Neuronal stem cell (in vitro differentiated cells): ENCODE results near the gene MBP.
A peak's percentile ranks its signal among the peaks of the same experiment; 100 is the strongest.

Experiments used
- DNase-seq: peaks from one replicate; pipeline ENCODE4 v3.0.0-alpha.2; 2013; ENCODE audit warnings: low spot score
- H2AFZ ChIP-seq: one replicate; pipeline ENCODE4 v1.6.1; 2013; ENCODE audit warnings: mild to moderate bottlenecking, low read length, inconsistent platforms
- H2AK5ac ChIP-seq: 2 replicates; pipeline ENCODE4 v1.6.1; 2013; ENCODE audit warnings: low read depth, mild to moderate bottlenecking, inconsistent platforms, low read length, moderate library complexity, mixed read lengths
- H2BK120ac ChIP-seq: 2 replicates; pipeline ENCODE4 v1.6.1; 2013; ENCODE audit warnings: low read depth, mild to moderate bottlenecking, inconsistent platforms, low read length, moderate library complexity, mixed read lengths
- H2BK12ac ChIP-seq: one replicate; pipeline ENCODE4 v1.6.1; 2013; ENCODE audit warnings: low read length, inconsistent platforms
- H2BK15ac ChIP-seq: 2 replicates; pipeline ENCODE4 v1.6.1; 2013; ENCODE audit warnings: mild to moderate bottlenecking, low read length, inconsistent platforms, mixed read lengths
- H2BK5ac ChIP-seq: one replicate; pipeline ENCODE4 v1.6.1; 2013; ENCODE audit warnings: inconsistent platforms, mild to moderate bottlenecking, low read length, moderate library complexity
- H3K14ac ChIP-seq: one replicate; pipeline ENCODE4 v1.6.1; 2013; ENCODE audit warnings: low read length, inconsistent platforms
- H3K18ac ChIP-seq: 2 replicates; pipeline ENCODE4 v1.6.1; 2013; ENCODE audit warnings: low read length, inconsistent platforms
- H3K23ac ChIP-seq: 2 replicates; pipeline ENCODE4 v1.6.1; 2013; ENCODE audit warnings: low read depth, mild to moderate bottlenecking, mixed read lengths, low read length, inconsistent platforms; ENCODE audit not compliant: poor library complexity
- H3K27ac ChIP-seq: replicated peaks from 3 replicates; pipeline ENCODE4 v1.5.1; 2013; ENCODE audit warnings: low read length, inconsistent platforms
- H3K27me3 ChIP-seq, 3 experiments: 2 replicates each; pipeline ENCODE4 v1.6.1; 2013; ENCODE audit warnings: low read length in 3 of 3, mild to moderate bottlenecking in 2 of 3, inconsistent platforms in 1 of 3, low read depth in 1 of 3, mixed read lengths in 1 of 3, moderate library complexity in 1 of 3; ENCODE audit not compliant: control insufficient read depth in 3 of 3, insufficient read depth in 3 of 3
- H3K36me3 ChIP-seq, 2 donors: replicated peaks in 1 of 2; 2 replicates each; pipeline ENCODE4 v1.6.1; 2013; ENCODE audit warnings: low read length in 2 of 2; ENCODE audit not compliant: control insufficient read depth in 2 of 2, insufficient read depth in 2 of 2
- H3K4ac ChIP-seq: 2 replicates; pipeline ENCODE4 v1.6.1; 2013; ENCODE audit warnings: inconsistent platforms, mild to moderate bottlenecking, low read length, moderate library complexity
- H3K4me1 ChIP-seq, 2 donors: 1 replicate in 1 of 2; 2 replicates in 1 of 2; pipeline ENCODE4 v1.6.1; 2013; ENCODE audit warnings: low read length in 2 of 2, low read depth in 1 of 2; ENCODE audit not compliant: control insufficient read depth in 2 of 2, insufficient read depth in 1 of 2
- H3K4me2 ChIP-seq: one replicate; pipeline ENCODE4 v1.6.1; 2013; ENCODE audit warnings: mild to moderate bottlenecking, low read length, inconsistent platforms; ENCODE audit not compliant: insufficient read depth, poor library complexity, severe bottlenecking
- H3K4me3 ChIP-seq, 2 donors: 2 replicates each; pipeline ENCODE4 v1.5.1; 2013; ENCODE audit warnings: low read length in 2 of 2, mild to moderate bottlenecking in 2 of 2, inconsistent platforms in 1 of 2, moderate library complexity in 1 of 2
- H3K79me1 ChIP-seq: one replicate; pipeline ENCODE4 v1.6.1; 2013; ENCODE audit warnings: low read depth, mild to moderate bottlenecking, inconsistent platforms, low read length, moderate library complexity
- H3K9ac ChIP-seq: one replicate; pipeline ENCODE4 v1.6.1; 2013; ENCODE audit warnings: mild to moderate bottlenecking, low read depth, low read length, inconsistent platforms; ENCODE audit not compliant: poor library complexity
- H3K9me3 ChIP-seq, 2 donors: replicated peaks in 1 of 2; 2 replicates each; pipeline versions ENCODE3 to v1.6.1; 2013; ENCODE audit warnings: low read length in 2 of 2, mild to moderate bottlenecking in 2 of 2, inconsistent platforms in 1 of 2, low read depth in 1 of 2, mixed read lengths in 1 of 2, moderate library complexity in 1 of 2; ENCODE audit not compliant: control insufficient read depth in 2 of 2, insufficient read depth in 1 of 2
- H4K8ac ChIP-seq: one replicate; pipeline ENCODE4 v1.6.1; 2013; ENCODE audit warnings: low read depth, mild to moderate bottlenecking, inconsistent platforms, low read length, moderate library complexity
- H4K91ac ChIP-seq: one replicate; pipeline ENCODE4 v1.6.1; 2013; ENCODE audit warnings: low read length, low read depth, mild to moderate bottlenecking, inconsistent platforms; ENCODE audit not compliant: poor library complexity
- WGBS, 2 donors: extraction: QIAGEN DNeasy Blood & Tissue Kit; methylation state at CpG; one replicate each; pipeline ENCODE4 v1.1.7; 2013; ENCODE audit warnings: missing lambda C conversion rate in 2 of 2, mixed read lengths in 1 of 2; ENCODE audit not compliant: insufficient read length in 2 of 2, insufficient replicate concordance in 1 of 2; ENCODE audit errors: extremely low coverage in 2 of 2; 5-methylcytosine and 5-hydroxymethylcytosine counted together

The MBP gene

DNA sequence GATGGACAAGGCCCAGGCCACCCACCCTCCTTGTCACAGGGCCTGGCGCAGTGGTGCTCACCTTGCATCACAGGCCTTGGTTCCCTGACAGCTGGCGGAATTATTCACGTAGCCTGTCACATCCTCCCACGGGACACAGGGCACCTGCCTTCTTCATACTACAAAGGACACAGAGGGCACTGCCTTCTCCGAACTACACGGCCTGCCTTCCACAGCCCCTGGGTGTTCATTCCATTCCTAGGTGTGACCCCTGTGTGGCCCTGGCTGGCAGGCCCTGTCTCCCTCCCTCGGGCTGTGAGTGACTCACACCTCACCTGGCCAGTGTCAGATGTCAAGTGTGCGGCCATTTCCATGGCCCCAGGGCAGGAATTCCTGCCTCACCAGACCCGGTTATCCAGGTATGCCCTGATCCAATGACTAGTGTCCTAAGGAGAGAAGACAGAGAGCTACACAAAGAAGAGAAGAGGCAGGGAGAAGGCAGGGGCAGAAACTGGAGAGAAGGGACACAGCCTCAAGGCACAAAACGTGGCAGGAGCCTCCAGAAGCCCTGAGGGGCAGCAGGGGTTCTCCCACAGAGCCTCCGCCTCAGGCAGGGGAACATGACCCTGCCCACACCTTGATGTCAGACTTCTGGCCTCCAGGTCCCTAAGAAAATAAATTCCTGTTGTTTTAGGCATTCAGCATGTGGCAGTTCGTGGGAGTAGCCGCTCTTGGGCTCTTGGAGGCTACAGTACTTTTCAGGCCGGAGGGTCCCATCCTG is 43.4 kb downstream of the MBP start:
- H3K4me1 ChIP-seq: peaks cover 2 to 11% of the 10 kb centered on the region in 2 donors
- H3K9me3 ChIP-seq: peaks cover 0 to 2% of the 10 kb centered on the region in 2 donors
- H3K36me3 ChIP-seq: no peaks in the 10 kb centered on the region
- H3K9ac ChIP-seq: no peak overlapping the region
- H3K27ac ChIP-seq: no peak overlapping the region
- WGBS, 2 donors: no CpG with 5 or more reads among the region's 14 CpGs
- H3K14ac ChIP-seq: no peak overlapping the region
- H3K4me3 ChIP-seq: no peak overlapping the region
- no peak overlapping the region for H2BK120ac ChIP-seq
- H4K8ac ChIP-seq: peak overlapping the region; percentile 68
- H3K4me2 ChIP-seq: no peak overlapping the region
- H2BK5ac ChIP-seq: no peak overlapping the region
- H3K27me3 ChIP-seq: peaks cover 0 to 19% (median 8%) of the 10 kb centered on the region in 3 experiments
- H3K23ac ChIP-seq: no peak overlapping the region
- H2AK5ac ChIP-seq: no peak overlapping the region
- H2AFZ ChIP-seq: no peak overlapping the region
- H2BK15ac ChIP-seq: no peak overlapping the region
- H2BK12ac ChIP-seq: no peak overlapping the region
- no peak overlapping the region for H4K91ac ChIP-seq
- peak overlapping the region; percentile 76 for H3K18ac ChIP-seq
- H3K79me1 ChIP-seq: no peaks in the 10 kb centered on the region
- H3K4ac ChIP-seq: no peak overlapping the region
- DNase-seq: no peak

DNA sequence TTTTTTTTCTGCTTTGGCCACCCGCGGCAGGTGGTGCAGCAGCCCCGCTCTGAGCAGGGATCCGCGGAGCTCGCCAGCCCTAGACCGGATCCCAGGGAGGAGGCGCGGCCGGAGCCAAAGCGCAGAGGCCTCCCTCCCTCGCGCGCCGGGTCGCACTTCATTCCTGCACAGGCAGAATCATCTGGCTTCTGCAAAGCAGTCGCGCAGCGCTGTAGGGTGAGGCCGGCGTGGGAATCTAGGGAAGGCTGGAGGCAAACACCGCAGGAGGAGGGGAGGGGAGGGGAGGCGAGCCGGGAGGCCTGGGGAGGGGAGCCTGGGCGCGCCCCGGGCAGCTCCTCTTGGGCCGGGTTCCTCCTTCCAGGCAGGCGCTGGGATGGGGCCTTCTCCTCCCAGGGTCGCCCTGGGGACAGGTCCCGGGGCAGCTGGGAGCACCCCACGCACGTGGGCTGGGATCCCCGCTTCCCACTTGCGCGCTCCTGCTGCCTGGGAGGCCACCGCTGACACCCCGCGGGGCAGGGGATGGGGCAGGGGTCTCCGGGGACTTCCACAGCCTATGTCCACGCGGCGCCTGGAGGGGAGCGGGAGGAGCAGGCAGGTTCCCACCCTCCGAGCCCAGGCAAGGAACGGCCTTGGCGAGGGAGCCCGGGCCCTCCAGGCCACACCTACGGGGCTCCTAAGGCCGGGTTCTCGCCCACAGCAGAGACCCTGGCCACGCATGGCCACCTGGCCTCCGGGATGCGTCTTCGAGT is 45.0 kb downstream of the MBP start:
- DNase-seq: peak; percentile 37

GRCh38 chr18:77086656-77087392 is 45.8 kb downstream of the MBP start:
- Histone ChIP-seq H3K4me1 (peaks cover 2 to 11% of the 10 kb centered on the region in 2 donors), H3K4ac (no peak overlapping the region), H3K23ac (no peak overlapping the region), H3K4me2 (peak overlapping the region; percentile 61), H4K91ac (no peak overlapping the region), H2BK5ac (no peak overlapping the region), H2AFZ (peak overlapping the region; percentile 66), H3K18ac (no peak overlapping the region), H2BK120ac (no peak overlapping the region), H2BK15ac (no peak overlapping the region), H2AK5ac (no peak overlapping the region), H3K9me3 (peaks cover 0 to 2% of the 10 kb centered on the region in 2 donors), H3K36me3 (no peaks in the 10 kb centered on the region), H4K8ac (no peak overlapping the region), H3K27ac (no peak overlapping the region), H3K79me1 (no peaks in the 10 kb centered on the region), H2BK12ac (no peak overlapping the region), H3K4me3 (peak overlapping the region in 1 of 2 donors; percentile 34), H3K9ac (no peak overlapping the region), H3K14ac (no peak overlapping the region), H3K27me3 (peaks cover 0 to 19% (median 8%) of the 10 kb centered on the region in 3 experiments)
- no CpG with 5 or more reads among the region's 25 CpGs for WGBS, 2 donors
- no peak for DNase-seq

More for the DNA sequence above, 45.0 kb downstream of the MBP start:
- Histone ChIP-seq H3K18ac (peak overlapping the region; percentile 84), H3K27ac (no peak overlapping the region), H4K91ac (no peak overlapping the region), H3K23ac (peak overlapping the region; percentile 19), H2BK120ac (no peak overlapping the region), H3K4me3 (no peak overlapping the region), H2AK5ac (no peak overlapping the region), H3K4ac (no peak overlapping the region), H3K4me2 (peak overlapping the region; percentile 61), H2AFZ (peak overlapping the region; percentile 66), H3K14ac (no peak overlapping the region), H2BK12ac (no peak overlapping the region), H3K9ac (no peak overlapping the region), H4K8ac (no peak overlapping the region), H3K27me3 (peaks cover 0 to 19% (median 8%) of the 10 kb centered on the region in 3 experiments), H2BK5ac (no peak overlapping the region), H3K4me1 (peaks cover 2 to 11% of the 10 kb centered on the region in 2 donors), H3K79me1 (no peaks in the 10 kb centered on the region), H3K9me3 (peaks cover 0 to 2% of the 10 kb centered on the region in 2 donors), H2BK15ac (peak overlapping the region; percentile 57), H3K36me3 (no peaks in the 10 kb centered on the region)
- no CpG with 5 or more reads among the region's 55 CpGs for WGBS, 2 donors
